HCT116 (cell line): ENCODE measurements around the gene C11orf54. TPM values are rescaled to one million over a fixed set of nuclear protein-coding genes. Genes with fewer than 3 reads are reported as not detected.
"Not testable (repeated sequence)": the region's sequence is repeated elsewhere in the genome, so short reads cannot be mapped to it uniquely, and the experiment has no call there.

Experiments
- ATAC-seq: fragments of 200-7000 bp; cut with Tn5 transposase; 2 replicates; pipeline ENCODE4 v1.9.1; 2020; ENCODE audit warnings: mild to moderate bottlenecking, moderate library complexity
- BruUV-seq: library from RNA; stranded (reverse); fragments of 400-500 nt; replicated peaks from 2 replicates; lab custom pipeline; 2021; lab: Mats Ljungman, UMichigan
- CTCF ChIA-PET: fragments of 300-600 bp; sonication (Branson Sonifier 250); formaldehyde crosslinking; loops from one replicate; lab custom pipeline; 2021; ENCODE audit warnings: antibody characterized with exemption; lab: Charles Lee
- POLR2A ChIA-PET: fragments of 300-600, 350-600 bp; sonication (Branson Sonifier 250); formaldehyde crosslinking; loops from one replicate; lab custom pipeline; 2021; ENCODE audit warnings: antibody characterized with exemption; lab: Charles Lee
- RAD21 ChIA-PET, 2 experiments: fragments of 300-600 bp; sonication (Branson Sonifier 250); formaldehyde crosslinking; loops; one replicate each; lab custom pipeline; 2023; ENCODE audit warnings: low total read pairs in 2 of 2; ENCODE audit not compliant: uncharacterized antibody in 2 of 2, unreplicated experiment in 2 of 2, low non-redundant PET in 1 of 2; lab: Charles Lee
- DNase-seq: peaks from one replicate; pipeline ENCODE4 v3.0.0-alpha.2; 2010; ENCODE audit warnings: low read depth, low spot score
- H2AFZ ChIP-seq: fragments of 200-600 bp; shearing (Covaris generic), sonication (generic); 2 replicates; pipeline ENCODE4 v1.6.1; 2017; ENCODE audit warnings: low read depth, mixed run types, mixed read lengths, antibody characterized with exemption, low read length; ENCODE audit not compliant: poor library complexity, severe bottlenecking
- H3K27ac ChIP-seq: 2 replicates; pipeline ENCODE4 v1.5.1; 2012; ENCODE audit warnings: low read depth, low read length
- H3K27me3 ChIP-seq: fragments of 200-600 bp; sonication (generic); 2 replicates; pipeline ENCODE4 v1.6.1; 2016; ENCODE audit warnings: mixed run types, low read length, mixed read lengths; ENCODE audit not compliant: insufficient read depth
- H3K36me3 ChIP-seq, 2 experiments: fragments of 200-500 bp in 1 of 2; fragments of 200-600 bp in 1 of 2; sonication (Bioruptor generic) in 1 of 2; sonication (generic) in 1 of 2; 2 replicates each; pipeline versions ENCODE4 v1.5.1 to v1.6.1; 2014 to 2016; ENCODE audit warnings: low read length in 2 of 2, inconsistent platforms in 1 of 2, mixed read lengths in 1 of 2, mixed run types in 1 of 2; ENCODE audit not compliant: insufficient read depth in 2 of 2, control insufficient read depth in 1 of 2
- H3K4me1 ChIP-seq, 2 experiments: fragments of 200-600 bp in 1 of 2; sonication (generic) in 1 of 2; 2 replicates each; pipeline versions ENCODE4 v1.5.1 to v1.6.1; 2012 to 2017; ENCODE audit warnings: low read length in 2 of 2, inconsistent platforms in 1 of 2, mild to moderate bottlenecking in 1 of 2, mixed read lengths in 1 of 2, mixed run types in 1 of 2, moderate library complexity in 1 of 2; ENCODE audit not compliant: insufficient read depth in 2 of 2, control insufficient read depth in 1 of 2
- H3K4me2 ChIP-seq: fragments of 200-600 bp; sonication (generic); 2 replicates; pipeline ENCODE4 v1.6.1; 2017; ENCODE audit warnings: mixed run types, low read length, mixed read lengths
- H3K4me3 ChIP-seq, 2 experiments: fragments of 200-600 bp in 1 of 2; sonication (generic) in 1 of 2; replicated peaks in 1 of 2; 2 replicates each; pipeline ENCODE4 v1.5.1; 2011 to 2016; ENCODE audit warnings: low read length in 2 of 2, control low read depth in 1 of 2, low read depth in 1 of 2, mild to moderate bottlenecking in 1 of 2, mixed read lengths in 1 of 2, mixed run types in 1 of 2
- H3K79me2 ChIP-seq: fragments of 200-600 bp; sonication (generic); 2 replicates; pipeline ENCODE4 v1.6.1; 2017; ENCODE audit warnings: mild to moderate bottlenecking, mixed run types, low read length, moderate library complexity, mixed read lengths; ENCODE audit not compliant: insufficient read depth
- H3K9ac ChIP-seq: fragments of 200-600 bp; sonication (generic); 2 replicates; pipeline ENCODE4 v1.6.1; 2016; ENCODE audit warnings: low read length, mixed read lengths
- H3K9me2 ChIP-seq: fragments of 200-600 bp; sonication (generic), shearing (Covaris generic); 2 replicates; pipeline ENCODE4 v1.6.1; 2017; ENCODE audit warnings: mixed run types, mild to moderate bottlenecking, moderate library complexity; ENCODE audit not compliant: insufficient read depth
- H3K9me3 ChIP-seq, 2 experiments: fragments of 200-500 bp in 1 of 2; fragments of 200-600 bp in 1 of 2; sonication (Bioruptor generic) in 1 of 2; sonication (generic) in 1 of 2; 2 replicates each; pipeline ENCODE4 v1.6.1; 2014 to 2017; ENCODE audit warnings: low read length in 2 of 2, mixed read lengths in 2 of 2, inconsistent platforms in 1 of 2, low read depth in 1 of 2, mild to moderate bottlenecking in 1 of 2, mixed run types in 1 of 2, moderate library complexity in 1 of 2; ENCODE audit not compliant: control insufficient read depth in 1 of 2, insufficient read depth in 1 of 2
- H4K20me1 ChIP-seq: fragments of 200-600 bp; sonication (generic), shearing (Covaris generic); 2 replicates; pipeline ENCODE4 v1.6.1; 2017; ENCODE audit warnings: mixed run types, mild to moderate bottlenecking, moderate library complexity; ENCODE audit not compliant: insufficient read depth
- ATF3 ChIP-seq: IDR thresholded peaks from 2 replicates; pipeline ENCODE4 v1.6.1; 2012
- CEBPB ChIP-seq: IDR thresholded peaks from 2 replicates; pipeline ENCODE4 v1.6.1; 2012; ENCODE audit warnings: low read depth
- EZH2 ChIP-seq: fragments of 200-600 bp; sonication (generic); IDR thresholded peaks from 2 replicates; pipeline ENCODE4 v1.6.1; 2017; ENCODE audit warnings: antibody characterized with exemption, mixed run types
- JUND ChIP-seq: IDR thresholded peaks from 2 replicates; pipeline ENCODE4 v1.6.1; 2012
- SP1 ChIP-seq: IDR thresholded peaks from 2 replicates; pipeline ENCODE4 v1.6.1; 2012; ENCODE audit warnings: low read depth
- intact Hi-C: fragments of 100-400 bp; cut with micrococcal nuclease; formaldehyde crosslinking; loops from 2 replicates; pipeline ENCODE4 v1.10.0; 2022
- total RNA-seq: library from RNA; stranded (reverse); gene quantifications from one replicate; pipeline ENCODE4 v1.2.1, GENCODE V29; 2021; ENCODE audit not compliant: unreplicated experiment

Gene C11orf54
- total RNA-seq, 1 experiment from 2014 or later, result 26.1 TPM

- Histone ChIP-seq H3K27me3 (no peaks in the 10 kb centered on the region), H3K9me2 (no peaks in the 10 kb centered on the region), H2AFZ (no peak overlapping the region), H3K79me2 (no peaks in the 10 kb centered on the region), H3K36me3 (no peaks in the 10 kb centered on the region), H3K27ac (no peak overlapping the region), H3K4me3 (no peak overlapping the region), H3K4me2 (no peak overlapping the region), H4K20me1 (no peaks in the 10 kb centered on the region), H3K9ac (no peak overlapping the region), H3K9me3 (no peaks in the 10 kb centered on the region), H3K4me1 (no peaks in the 10 kb centered on the region)
- no peak for ATAC-seq
- ChIA-PET RAD21 (no interaction called here), POLR2A (no interaction called here), CTCF (no interaction called here)
- no TSS peak for BruUV-seq
- DNase-seq, result no peak
- TF ChIP-seq SP1 (no peak), ATF3 (no peak), CEBPB (no peak), EZH2 (no peak), JUND (no peak)
- intact Hi-C loops, result no loop called here
Observed at GRCh38 chr11:93773601-93774200, 32.2 kb downstream of the C11orf54 start.

GRCh38 chr11:93774560-93774959 is 33.1 kb downstream of the C11orf54 start:
- H3K9ac ChIP-seq, H3K79me2 ChIP-seq, H3K27me3 ChIP-seq, H3K4me3 ChIP-seq, H3K27ac ChIP-seq, H3K9me2 ChIP-seq, CTCF ChIA-PET, H3K9me3 ChIP-seq, RAD21 ChIA-PET, DNase-seq, H3K36me3 ChIP-seq, ATAC-seq, BruUV-seq, H4K20me1 ChIP-seq, intact Hi-C loops, H3K4me2 ChIP-seq, H2AFZ ChIP-seq, POLR2A ChIA-PET, H3K4me1 ChIP-seq: not testable (repeated sequence)
